Uterus (tissue), 2 donors: ENCODE measurements around the gene TMPRSS9.

ENCODE experiments used
- CTCF ChIP-seq, 4 experiments: fragments of 200-600 bp in 2 of 4; fragments of 450-650 bp in 2 of 4; sonication (generic) in 2 of 4; IDR thresholded peaks; one replicate each; pipeline ENCODE4 v1.5.1; 2016 to 2019; ENCODE audit warnings: antibody characterized with exemption in 4 of 4, mild to moderate bottlenecking in 2 of 4, moderate library complexity in 1 of 4
- POLR2A ChIP-seq, 2 donors: fragments of 450-650 bp; IDR thresholded peaks; one replicate each; pipeline ENCODE4 v1.6.1; 2016; ENCODE audit warnings: antibody characterized with exemption in 2 of 2, mild to moderate bottlenecking in 1 of 2, moderate library complexity in 1 of 2

GRCh38 chr19:2381148-2381820 is 21.2 kb downstream of the TMPRSS9 start:
- TF ChIP-seq CTCF (IDR thresholded peaks at IDR 0.05) = no peak
- TF ChIP-seq POLR2A (IDR thresholded peaks at IDR 0.05) = no peak
